H1 (cell line): ENCODE measurements around the gene MAPK14. TPM values are rescaled to one million over a fixed set of nuclear protein-coding genes. Genes with fewer than 3 reads are reported as not detected.
"Not testable (repeated sequence)": the region's sequence is repeated elsewhere in the genome, so short reads cannot be mapped to it uniquely, and the experiment has no call there.

Experiments
- CTCF ChIA-PET: fragments of 300-600 bp; sonication (Branson Sonifier 250); formaldehyde crosslinking; loops from one replicate; lab custom pipeline; 2021; ENCODE audit not compliant: partially characterized antibody; lab: Charles Lee
- POLR2A ChIA-PET: fragments of 300-600 bp; sonication (Branson Sonifier 250); formaldehyde crosslinking; loops from one replicate; lab custom pipeline; 2021; ENCODE audit warnings: inconsistent platforms; ENCODE audit not compliant: partially characterized antibody; lab: Charles Lee
- DNase-seq, 2 experiments: peaks; one replicate each; pipeline versions ENCODE4 v3.0.0 to v3.0.0-alpha.2; 2010 to 2022; ENCODE audit warnings: low spot score in 2 of 2, low read depth in 1 of 2, mixed read lengths in 1 of 2
- FAIRE-seq: peaks from 2 replicates; lab custom pipeline; 2011; peaks lifted over from hg19 to GRCh38; lab: Jason Lieb, UNC
- H2AFZ ChIP-seq: 2 replicates; pipeline ENCODE4 v1.8.1; 2012; ENCODE audit warnings: low read length, inconsistent platforms
- H2AK5ac ChIP-seq: 2 replicates; pipeline ENCODE4 v1.6.1; 2013; ENCODE audit warnings: low read depth, low read length
- H2BK120ac ChIP-seq: replicated peaks from 2 replicates; pipeline ENCODE3; 2013; ENCODE audit warnings: low read depth, low read length, inconsistent platforms
- H2BK12ac ChIP-seq: 2 replicates; pipeline ENCODE4 v1.6.1; 2013; ENCODE audit warnings: low read depth, low read length
- H2BK15ac ChIP-seq: 2 replicates; pipeline ENCODE4 v1.6.1; 2013; ENCODE audit warnings: low read length
- H2BK20ac ChIP-seq: 2 replicates; pipeline ENCODE4 v1.6.1; 2013; ENCODE audit warnings: low read length
- H2BK5ac ChIP-seq: 2 replicates; pipeline ENCODE4 v1.6.1; 2013; ENCODE audit warnings: low read depth, low read length
- H3K14ac ChIP-seq: 2 replicates; pipeline ENCODE4 v1.6.1; 2013; ENCODE audit warnings: inconsistent platforms; ENCODE audit not compliant: insufficient read length
- H3K18ac ChIP-seq: 2 replicates; pipeline ENCODE4 v1.6.1; 2013; ENCODE audit warnings: low read length; ENCODE audit errors: extremely low read depth
- H3K23ac ChIP-seq: 2 replicates; pipeline ENCODE4 v1.6.1; 2013; ENCODE audit warnings: inconsistent platforms; ENCODE audit not compliant: insufficient read length
- H3K23me2 ChIP-seq: 2 replicates; pipeline ENCODE4 v1.6.1; 2013; ENCODE audit warnings: low read depth, low read length
- H3K27ac ChIP-seq: 2 replicates; pipeline ENCODE4 v1.6.1; 2011; ENCODE audit warnings: low read depth, low read length, inconsistent platforms
- H3K27me3 ChIP-seq, 4 experiments: replicated peaks in 1 of 4; 1 replicate in 1 of 4; 2 replicates in 3 of 4; pipeline versions ENCODE4 v1.6.1 to v1.8.1; 2011 to 2013; ENCODE audit warnings: low read length in 3 of 4, mild to moderate bottlenecking in 3 of 4, inconsistent platforms in 2 of 4, mixed read lengths in 2 of 4, moderate library complexity in 1 of 4; ENCODE audit not compliant: control insufficient read depth in 3 of 4, insufficient read depth in 3 of 4; ENCODE audit errors: extremely low read depth in 1 of 4
- H3K36me3 ChIP-seq, 4 experiments: 2 replicates each; pipeline versions ENCODE4 v1.6.1 to v1.8.1; 2011 to 2013; ENCODE audit warnings: mild to moderate bottlenecking in 4 of 4, low read length in 3 of 4, moderate library complexity in 2 of 4, control low read depth in 1 of 4, inconsistent platforms in 1 of 4; ENCODE audit not compliant: insufficient read depth in 4 of 4, control insufficient read depth in 2 of 4
- H3K4ac ChIP-seq: replicated peaks from 2 replicates; pipeline ENCODE3; 2013; ENCODE audit warnings: low read length, low read depth, mixed read lengths, inconsistent platforms; ENCODE audit not compliant: insufficient read length
- H3K4me1 ChIP-seq, 4 experiments: replicated peaks in 1 of 4; 1 replicate in 1 of 4; 2 replicates in 3 of 4; pipeline versions ENCODE4 v1.6.1 to v1.8.1; 2011 to 2013; ENCODE audit warnings: low read length in 3 of 4, inconsistent platforms in 2 of 4, mixed read lengths in 1 of 4; ENCODE audit not compliant: insufficient read depth in 4 of 4, control insufficient read depth in 3 of 4
- H3K4me2 ChIP-seq, 2 experiments: 2 replicates each; pipeline versions ENCODE4 v1.6.1 to v1.8.1; 2011 to 2013; ENCODE audit warnings: low read depth in 2 of 2, low read length in 2 of 2, control low read depth in 1 of 2, inconsistent platforms in 1 of 2, mild to moderate bottlenecking in 1 of 2; ENCODE audit not compliant: insufficient read depth in 1 of 2
- H3K4me3 ChIP-seq, 4 experiments: fragments of 200-600, 300-600 bp in 1 of 4; sonication (generic), shearing (Covaris generic), sonication (Bioruptor Twin) in 1 of 4; 2 replicates each; pipeline versions ENCODE4 v1.5.1 to v1.8.1; 2011 to 2016; ENCODE audit warnings: low read length in 4 of 4, low read depth in 3 of 4, control low read depth in 2 of 4, inconsistent platforms in 2 of 4, mild to moderate bottlenecking in 2 of 4, mixed read lengths in 1 of 4, moderate library complexity in 1 of 4; ENCODE audit not compliant: insufficient read depth in 2 of 4; ENCODE audit errors: extremely low read depth in 1 of 4
- H3K56ac ChIP-seq: replicated peaks from 2 replicates; pipeline ENCODE3; 2013; ENCODE audit warnings: low read depth, mild to moderate bottlenecking, mixed read lengths, low read length, inconsistent platforms; ENCODE audit not compliant: insufficient read length
- H3K79me1 ChIP-seq: 2 replicates; pipeline ENCODE4 v1.6.1; 2013; ENCODE audit warnings: low read depth, low read length, control low read depth
- H3K79me2 ChIP-seq, 2 experiments: 2 replicates each; pipeline versions ENCODE4 v1.6.1 to v1.8.1; 2012 to 2013; ENCODE audit warnings: low read length in 2 of 2, mild to moderate bottlenecking in 2 of 2, inconsistent platforms in 1 of 2; ENCODE audit not compliant: insufficient read depth in 2 of 2, control insufficient read depth in 1 of 2
- H3K9ac ChIP-seq, 4 experiments: replicated peaks in 1 of 4; 1 replicate in 1 of 4; 2 replicates in 3 of 4; pipeline versions ENCODE4 v1.6.1 to v1.8.1; 2011 to 2013; ENCODE audit warnings: low read depth in 3 of 4, low read length in 3 of 4, control low read depth in 2 of 4, mild to moderate bottlenecking in 2 of 4, moderate library complexity in 2 of 4, inconsistent platforms in 1 of 4; ENCODE audit errors: extremely low read depth in 1 of 4
- H3K9me3 ChIP-seq, 2 experiments: 2 replicates each; pipeline versions ENCODE4 v1.6.1 to v1.8.1; 2012 to 2013; ENCODE audit warnings: mild to moderate bottlenecking in 2 of 2, moderate library complexity in 2 of 2, control low read depth in 1 of 2, inconsistent platforms in 1 of 2, low read depth in 1 of 2, low read length in 1 of 2, mixed read lengths in 1 of 2; ENCODE audit not compliant: insufficient read depth in 2 of 2
- H4K20me1 ChIP-seq, 2 experiments: replicated peaks in 1 of 2; 2 replicates each; pipeline versions ENCODE3 to v1.8.1; 2011 to 2013; ENCODE audit warnings: inconsistent platforms in 2 of 2, low read length in 2 of 2, mild to moderate bottlenecking in 1 of 2; ENCODE audit not compliant: insufficient read depth in 2 of 2, control insufficient read depth in 1 of 2
- H4K5ac ChIP-seq: 2 replicates; pipeline ENCODE4 v1.6.1; 2013; ENCODE audit warnings: low read length, low read depth, mixed read lengths, inconsistent platforms; ENCODE audit not compliant: insufficient read length
- H4K8ac ChIP-seq: 2 replicates; pipeline ENCODE4 v1.8.0; 2013; ENCODE audit warnings: mild to moderate bottlenecking, moderate library complexity, low read length, inconsistent platforms; ENCODE audit not compliant: insufficient read depth; ENCODE audit errors: extremely low read depth
- H4K91ac ChIP-seq: replicated peaks from 2 replicates; pipeline ENCODE3; 2013; ENCODE audit warnings: low read length, mixed read lengths, inconsistent platforms; ENCODE audit not compliant: insufficient read length
- WGBS, 2 experiments: shearing (Covaris generic) in 1 of 2; methylation state at CpG; one replicate each; pipeline versions ENCODE4 v1.1.6 to v1.1.7; 2013 to 2015; ENCODE audit warnings: low lambda C conversion rate in 2 of 2, mixed read lengths in 2 of 2, inconsistent platforms in 1 of 2, low coverage in 1 of 2, missing lambda C conversion rate in 1 of 2; ENCODE audit not compliant: insufficient replicate concordance in 2 of 2, insufficient coverage in 1 of 2, insufficient read length in 1 of 2; ENCODE audit errors: extremely low coverage in 1 of 2, missing lambda C conversion rate in 1 of 2; 5-methylcytosine and 5-hydroxymethylcytosine counted together
- polyA plus RNA-seq, 7 experiments: library from polyadenylated mRNA; depleted of rRNA in 3 of 7; stranded (reverse) in 5 of 7; unstranded in 2 of 7; fragments of >200 nt in 5 of 7; fragments of 200-250 nt in 2 of 7; gene quantifications; 1 replicate in 5 of 7; 2 replicates in 1 of 7; 4 replicates in 1 of 7; pipeline versions ENCODE4 v1.2.1 to v1.2.3, GENCODE V29; 2011 to 2013; ENCODE audit warnings: missing spikeins in 2 of 7, mixed read lengths in 2 of 7
- total RNA-seq: library from RNA; stranded (reverse); fragmentation: NEBNext Ultra II Directional; extraction: Animal tissue kit (Norgen Biotek cat#: 25700); gene quantifications from 2 replicates; pipeline ENCODE4 v1.2.1, GENCODE V29; 2021

Gene MAPK14
- total and polyA plus RNA-seq, 2 of the 8 experiments (the other 6 are each of a cell fraction or from before 2014, with no cell fraction given): 18.1 to 39.3 TPM

DNA sequence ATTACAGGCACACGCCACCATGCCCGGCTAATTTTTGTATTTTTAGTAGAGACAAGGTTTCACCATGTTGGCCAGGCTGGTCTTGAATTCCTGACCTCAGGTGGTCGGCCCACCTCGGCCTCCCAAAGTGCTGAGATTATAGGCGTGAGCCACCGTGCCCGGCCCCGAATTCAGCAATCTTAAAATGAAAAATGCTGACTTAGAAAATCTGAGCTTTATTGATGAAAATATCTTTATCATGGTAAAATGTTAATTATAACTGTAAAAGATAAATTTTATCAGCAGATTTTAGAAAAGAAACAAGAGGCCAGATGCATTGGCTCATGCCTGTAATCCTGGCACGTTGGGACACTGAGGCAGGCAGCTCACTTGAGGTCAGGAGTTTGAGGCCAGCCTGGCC lies 39.6 kb upstream of the MAPK14 start:
- H4K8ac ChIP-seq, CTCF ChIA-PET, H2BK5ac ChIP-seq, H2AK5ac ChIP-seq, H3K9ac ChIP-seq, H3K14ac ChIP-seq, H3K4me2 ChIP-seq, H3K27me3 ChIP-seq, H3K23ac ChIP-seq, H3K9me3 ChIP-seq, H3K18ac ChIP-seq, DNase-seq, POLR2A ChIA-PET, H3K4me1 ChIP-seq, H2BK120ac ChIP-seq, H2BK15ac ChIP-seq, H3K4ac ChIP-seq, H4K91ac ChIP-seq, H4K20me1 ChIP-seq, H3K27ac ChIP-seq, H2BK12ac ChIP-seq, H3K79me1 ChIP-seq, FAIRE-seq, H2AFZ ChIP-seq, H4K5ac ChIP-seq, H3K23me2 ChIP-seq, H3K4me3 ChIP-seq, H3K36me3 ChIP-seq, H3K56ac ChIP-seq, H3K79me2 ChIP-seq, H2BK20ac ChIP-seq: not testable (repeated sequence)
- 79% methylated on average over 8 of the region's 9 CpGs; no CpG with 5 or more reads in 1 of the 2 experiments for WGBS, 2 experiments
